Measurements from ENCODE around the gene TTC39A.

- TF ChIP-seq, protein P1, sequence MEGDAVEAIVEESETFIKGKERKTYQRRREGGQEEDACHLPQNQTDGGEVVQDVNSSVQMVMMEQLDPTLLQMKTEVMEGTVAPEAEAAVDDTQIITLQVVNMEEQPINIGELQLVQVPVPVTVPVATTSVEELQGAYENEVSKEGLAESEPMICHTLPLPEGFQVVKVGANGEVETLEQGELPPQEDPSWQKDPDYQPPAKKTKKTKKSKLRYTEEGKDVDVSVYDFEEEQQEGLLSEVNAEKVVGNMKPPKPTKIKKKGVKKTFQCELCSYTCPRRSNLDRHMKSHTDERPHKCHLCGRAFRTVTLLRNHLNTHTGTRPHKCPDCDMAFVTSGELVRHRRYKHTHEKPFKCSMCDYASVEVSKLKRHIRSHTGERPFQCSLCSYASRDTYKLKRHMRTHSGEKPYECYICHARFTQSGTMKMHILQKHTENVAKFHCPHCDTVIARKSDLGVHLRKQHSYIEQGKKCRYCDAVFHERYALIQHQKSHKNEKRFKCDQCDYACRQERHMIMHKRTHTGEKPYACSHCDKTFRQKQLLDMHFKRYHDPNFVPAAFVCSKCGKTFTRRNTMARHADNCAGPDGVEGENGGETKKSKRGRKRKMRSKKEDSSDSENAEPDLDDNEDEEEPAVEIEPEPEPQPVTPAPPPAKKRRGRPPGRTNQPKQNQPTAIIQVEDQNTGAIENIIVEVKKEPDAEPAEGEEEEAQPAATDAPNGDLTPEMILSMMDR (IDR thresholded peaks at IDR 0.05; ENCODE audit: low read length) = no peak
- TF ChIP-seq EZH2 (optimal IDR thresholded peaks at IDR 0.05; ENCODE audit: low read depth, low read length) = no peak
- TF ChIP-seq EZH2phosphoT487 (IDR thresholded peaks at IDR 0.05; ENCODE audit: low read length) = no peak
Measured at GRCh38 chr1:51310871-51311613, 19.3 kb downstream of the TTC39A start.

Data from MM.1S (cell line).